Stromal cell of bone marrow (primary cell): ENCODE measurements around the gene MBNL2.
A peak's percentile ranks its signal among the peaks of the same experiment; 100 is the strongest.

Experiments used
- DNase-seq: peaks from one replicate; pipeline ENCODE4 v3.0.0-alpha.2; 2012; ENCODE audit warnings: low read depth

The MBNL2 gene

GRCh38 chr13:97327506-97328221, 105.5 kb downstream of the MBNL2 start:
- DNase-seq: no peak

GRCh38 chr13:97328222-97328790, 106.2 kb downstream of the MBNL2 start:
- DNase-seq: no peak

GRCh38 chr13:97329331-97329730, 107.2 kb downstream of the MBNL2 start:
- no peak for DNase-seq

- DNase-seq: no peak
Observed at GRCh38 chr13:97330448-97330847, 108.3 kb downstream of the MBNL2 start.

GRCh38 chr13:97332742-97333141, 110.6 kb downstream of the MBNL2 start:
- DNase-seq: no peak

- no peak for DNase-seq
Observed at GRCh38 chr13:97333983-97334382, 111.8 kb downstream of the MBNL2 start.

- DNase-seq: no peak
Observed at GRCh38 chr13:97334690-97335089, 112.6 kb downstream of the MBNL2 start.

- no peak for DNase-seq
Observed at GRCh38 chr13:97335488-97336134, 113.5 kb downstream of the MBNL2 start.

GRCh38 chr13:97337985-97338499, 115.9 kb downstream of the MBNL2 start:
- no peak for DNase-seq

GRCh38 chr13:97338571-97338970, 116.4 kb downstream of the MBNL2 start:
- DNase-seq: no peak

- peak; percentile 71 for DNase-seq
Observed at GRCh38 chr13:97339019-97339987, 117.2 kb downstream of the MBNL2 start.

- DNase-seq: no peak
Observed at GRCh38 chr13:97339988-97340749, 118.0 kb downstream of the MBNL2 start.

- DNase-seq: no peak
Observed at GRCh38 chr13:97341135-97341534, 119.0 kb downstream of the MBNL2 start.

GRCh38 chr13:97342136-97342535, 120.0 kb downstream of the MBNL2 start:
- DNase-seq: no peak

GRCh38 chr13:97342936-97343335, 120.8 kb downstream of the MBNL2 start:
- DNase-seq: no peak

GRCh38 chr13:97344265-97345175, 122.4 kb downstream of the MBNL2 start:
- peak; percentile 56 for DNase-seq

- no peak for DNase-seq
Observed at GRCh38 chr13:97346097-97346496, 124.0 kb downstream of the MBNL2 start.

- no peak for DNase-seq
Observed at GRCh38 chr13:97346561-97347254, 124.6 kb downstream of the MBNL2 start.

- DNase-seq: no peak
Observed at GRCh38 chr13:97347255-97347932, 125.3 kb downstream of the MBNL2 start.
